AG04449 (cell line): ENCODE data around the gene LPAR3.

Experiments
- CTCF ChIA-PET: fragments of 350-600 bp; formaldehyde crosslinking; extraction: SDS; loops from one replicate; lab custom pipeline; 2021; ENCODE audit warnings: antibody characterized with exemption; lab: Yijun Ruan, JAX
- POLR2A ChIA-PET: fragments of 400-600, 350-600 bp; formaldehyde crosslinking; extraction: SDS; loops from one replicate; lab custom pipeline; 2020; ENCODE audit warnings: antibody characterized with exemption, inconsistent platforms; lab: Yijun Ruan, JAX
- DNase-seq: peaks from one replicate; pipeline ENCODE4 v3.0.0-alpha.2; 2010; ENCODE audit warnings: low read depth, low spot score
- H3K4me3 ChIP-seq: 2 replicates; pipeline ENCODE4 v1.5.1; 2011; ENCODE audit warnings: low read depth, mild to moderate bottlenecking, control low read depth, low read length
- TF ChIP-seq, protein P1 (sequence below): IDR thresholded peaks from one replicate; pipeline ENCODE4 v1.5.1; 2011; ENCODE audit warnings: mild to moderate bottlenecking, moderate library complexity, low read length, control low read depth, inconsistent platforms; ENCODE audit not compliant: insufficient read depth; ENCODE audit errors: missing control alignments

The LPAR3 gene

GRCh38 chr1:84841971-84842370 is 51.0 kb downstream of the LPAR3 start:
- CTCF ChIA-PET: no interaction called here

GRCh38 chr1:84840346-84840745 is 52.7 kb downstream of the LPAR3 start:
- H3K4me3 ChIP-seq: no peak overlapping the region
- POLR2A ChIA-PET: no interaction called here
- TF ChIP-seq, protein P1, sequence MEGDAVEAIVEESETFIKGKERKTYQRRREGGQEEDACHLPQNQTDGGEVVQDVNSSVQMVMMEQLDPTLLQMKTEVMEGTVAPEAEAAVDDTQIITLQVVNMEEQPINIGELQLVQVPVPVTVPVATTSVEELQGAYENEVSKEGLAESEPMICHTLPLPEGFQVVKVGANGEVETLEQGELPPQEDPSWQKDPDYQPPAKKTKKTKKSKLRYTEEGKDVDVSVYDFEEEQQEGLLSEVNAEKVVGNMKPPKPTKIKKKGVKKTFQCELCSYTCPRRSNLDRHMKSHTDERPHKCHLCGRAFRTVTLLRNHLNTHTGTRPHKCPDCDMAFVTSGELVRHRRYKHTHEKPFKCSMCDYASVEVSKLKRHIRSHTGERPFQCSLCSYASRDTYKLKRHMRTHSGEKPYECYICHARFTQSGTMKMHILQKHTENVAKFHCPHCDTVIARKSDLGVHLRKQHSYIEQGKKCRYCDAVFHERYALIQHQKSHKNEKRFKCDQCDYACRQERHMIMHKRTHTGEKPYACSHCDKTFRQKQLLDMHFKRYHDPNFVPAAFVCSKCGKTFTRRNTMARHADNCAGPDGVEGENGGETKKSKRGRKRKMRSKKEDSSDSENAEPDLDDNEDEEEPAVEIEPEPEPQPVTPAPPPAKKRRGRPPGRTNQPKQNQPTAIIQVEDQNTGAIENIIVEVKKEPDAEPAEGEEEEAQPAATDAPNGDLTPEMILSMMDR: no peak
- no peak for DNase-seq
- CTCF ChIA-PET: interaction anchor here (1.0 to 1.1 kb wide), 2 partner anchors 58 to 68 kb away, joined by 3 to 4 read pairs; no protein-coding TSS in a partner anchor

More at GRCh38 chr1:84841971-84842370, 51.0 kb downstream of the LPAR3 start:
- DNase-seq: no peak
- H3K4me3 ChIP-seq: no peak overlapping the region
- POLR2A ChIA-PET: no interaction called here
- TF ChIP-seq, protein P1: no peak

DNA sequence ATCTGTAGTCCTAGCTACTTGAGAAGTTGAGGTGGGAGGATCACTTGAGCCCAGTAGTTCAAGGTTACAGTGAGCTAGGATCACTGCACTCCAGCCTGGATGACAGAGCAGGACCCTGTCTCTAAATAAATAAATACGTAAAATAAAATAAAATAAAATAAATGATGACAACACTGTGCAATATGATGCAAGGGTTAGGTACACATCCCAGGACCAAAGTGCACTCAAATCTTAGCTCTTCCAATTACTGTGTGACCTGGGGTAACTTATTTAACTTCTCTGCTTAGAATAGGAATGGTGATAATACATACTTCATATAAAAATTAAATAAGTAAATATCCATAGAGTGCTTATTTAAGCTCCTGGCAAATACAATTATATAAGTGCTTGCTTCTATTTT is 53.5 kb downstream of the LPAR3 start:
- ChIA-PET CTCF (interaction anchor here (1.0 to 1.1 kb wide), 2 partner anchors 57 to 67 kb away, joined by 3 to 4 read pairs; no protein-coding TSS in a partner anchor), POLR2A (no interaction called here)

GRCh38 chr1:84836145-84836544 is 56.9 kb downstream of the LPAR3 start:
- TF ChIP-seq, protein P1: no peak
- DNase-seq: no peak
- POLR2A ChIA-PET: no interaction called here
- CTCF ChIA-PET: interaction anchor here (0.9 kb wide), 1 partner anchor 76 kb away, joined by 3 read pairs; no protein-coding TSS in a partner anchor
- no peak overlapping the region for H3K4me3 ChIP-seq

More for the DNA sequence above, 53.5 kb downstream of the LPAR3 start:
- TF ChIP-seq, protein P1: no peak
- no peak for DNase-seq
- no peak overlapping the region for H3K4me3 ChIP-seq

GRCh38 chr1:84835169-84835568 is 57.8 kb downstream of the LPAR3 start:
- no peak for DNase-seq
- TF ChIP-seq, protein P1: no peak
- POLR2A ChIA-PET: no interaction called here

DNA sequence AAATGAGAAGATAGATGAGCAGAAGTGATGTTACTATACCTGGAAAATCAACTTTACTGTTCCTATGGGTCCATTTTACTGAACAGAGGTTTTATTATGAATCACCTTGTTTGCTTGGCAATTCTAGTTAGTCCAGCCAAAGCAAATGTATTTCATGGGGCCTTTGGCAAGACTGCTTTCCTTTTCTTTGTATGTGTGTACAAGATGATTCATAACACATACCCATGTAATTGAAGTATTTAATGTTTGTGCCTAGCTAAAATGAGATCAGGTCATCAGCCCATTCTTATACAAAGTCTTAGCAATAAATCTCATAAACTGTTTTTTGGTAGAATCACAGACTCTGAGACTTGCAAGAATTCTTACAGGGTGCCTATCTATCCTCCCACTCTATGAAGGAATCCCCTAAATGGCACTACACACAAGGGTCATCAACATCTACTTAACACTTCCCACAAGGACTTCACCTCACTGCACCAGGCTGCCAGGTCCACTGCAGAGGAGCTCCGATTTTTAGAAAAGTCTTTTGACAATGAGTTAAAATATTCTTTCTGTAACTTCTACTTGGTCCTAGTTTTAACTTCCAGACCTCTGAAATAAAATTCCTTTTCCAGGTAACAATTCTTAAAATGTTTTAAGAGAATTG is 58.5 kb downstream of the LPAR3 start:
- POLR2A ChIA-PET: no interaction called here
- DNase-seq: no peak
- CTCF ChIA-PET: interaction anchor here (1.2 kb wide), 1 partner anchor 11 kb away, joined by 3 read pairs; no protein-coding TSS in a partner anchor
- TF ChIP-seq, protein P1: no peak
- H3K4me3 ChIP-seq: no peak overlapping the region

More at GRCh38 chr1:84835169-84835568, 57.8 kb downstream of the LPAR3 start:
- CTCF ChIA-PET: no interaction called here
- no peak overlapping the region for H3K4me3 ChIP-seq
